HG02763 (cell line): ENCODE measurements around the gene FLT4.

ENCODE experiments used
- ATAC-seq: cut with Tn5 transposase; IDR thresholded peaks from one replicate; pipeline ENCODE4 v1.9.1; 2021; ENCODE audit warnings: mild to moderate bottlenecking, moderate library complexity; ENCODE audit not compliant: unreplicated experiment

Gene FLT4

DNA sequence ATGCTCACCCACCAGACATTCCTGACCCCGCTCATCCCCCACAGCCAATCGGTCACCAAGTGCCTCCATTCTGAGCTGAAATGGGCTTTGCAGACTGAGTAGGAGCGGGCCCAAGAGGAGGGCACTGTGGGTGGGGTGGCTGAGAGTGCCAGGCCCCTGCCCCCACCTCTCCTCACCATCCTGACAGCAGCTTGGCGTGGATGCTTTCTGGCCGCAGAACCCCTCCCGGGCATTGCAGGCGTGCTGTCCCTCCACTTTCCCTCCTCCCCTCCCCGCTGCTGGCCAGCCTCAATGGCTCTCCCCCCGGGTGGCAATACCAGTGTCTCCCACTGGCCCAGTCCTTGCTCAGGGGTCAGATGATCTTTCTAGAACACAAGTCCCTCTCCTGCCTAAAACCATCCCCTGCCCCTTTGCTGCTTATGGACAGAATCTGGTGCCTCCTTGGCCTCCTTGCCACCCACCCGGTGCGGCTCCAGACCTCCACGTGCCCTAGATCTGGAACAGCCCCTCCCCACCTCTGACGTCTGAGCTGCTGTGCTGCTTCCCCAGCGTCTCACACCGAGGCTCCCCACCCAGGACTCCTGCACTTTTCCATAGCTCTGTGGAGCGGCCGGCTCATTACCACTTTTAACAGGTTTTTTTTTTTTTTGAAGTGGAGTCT is 6.1 kb downstream of the FLT4 start:
- ATAC-seq: no peak

DNA sequence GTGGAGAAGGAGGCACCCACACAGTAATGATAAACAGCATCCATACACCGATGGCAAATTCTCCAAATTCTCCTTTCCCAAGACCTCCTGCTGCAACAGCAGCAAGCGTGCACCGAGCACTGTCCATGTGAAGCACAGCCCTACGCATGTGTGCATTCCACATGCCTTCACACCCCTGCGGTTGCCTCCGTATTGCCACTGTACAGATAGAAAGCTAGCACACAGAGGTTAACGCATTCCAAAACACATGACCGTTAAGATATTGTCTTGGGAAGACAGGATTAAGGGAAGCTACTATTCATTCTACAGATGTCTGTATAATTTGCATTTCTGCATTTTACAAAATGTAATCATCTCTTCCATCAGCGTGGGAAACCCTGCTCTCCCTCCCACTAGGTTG is 6.6 kb downstream of the FLT4 start:
- ATAC-seq: no peak

DNA sequence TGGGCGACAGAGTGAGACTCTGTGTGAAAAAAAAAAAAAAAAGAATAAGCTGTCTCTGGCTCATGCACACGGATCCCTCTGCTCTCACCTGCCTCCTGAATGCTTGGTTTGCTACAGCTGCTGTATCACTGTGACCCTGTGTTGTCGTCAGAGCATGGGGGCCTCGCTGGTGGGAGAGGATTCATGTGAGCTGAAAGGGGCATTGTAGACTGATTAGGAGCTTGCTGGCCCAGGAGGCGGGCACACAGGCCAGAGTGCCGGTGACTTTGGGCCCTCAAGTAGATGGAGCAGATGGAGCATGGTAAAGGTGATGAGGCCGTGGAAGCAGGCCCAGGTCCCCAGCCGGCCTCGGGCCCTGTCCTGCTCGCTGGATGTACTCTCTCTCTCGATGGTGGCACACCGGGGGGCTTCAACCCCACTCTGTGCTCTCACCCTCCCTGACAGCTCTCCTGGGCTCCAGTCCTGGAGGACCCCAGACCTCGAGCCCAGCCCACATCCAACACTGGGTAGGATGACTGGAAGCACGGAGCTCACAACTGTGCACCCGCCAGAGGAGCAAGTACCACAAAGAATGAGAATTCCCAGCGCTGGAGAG is 7.1 kb downstream of the FLT4 start:
- no peak for ATAC-seq

DNA sequence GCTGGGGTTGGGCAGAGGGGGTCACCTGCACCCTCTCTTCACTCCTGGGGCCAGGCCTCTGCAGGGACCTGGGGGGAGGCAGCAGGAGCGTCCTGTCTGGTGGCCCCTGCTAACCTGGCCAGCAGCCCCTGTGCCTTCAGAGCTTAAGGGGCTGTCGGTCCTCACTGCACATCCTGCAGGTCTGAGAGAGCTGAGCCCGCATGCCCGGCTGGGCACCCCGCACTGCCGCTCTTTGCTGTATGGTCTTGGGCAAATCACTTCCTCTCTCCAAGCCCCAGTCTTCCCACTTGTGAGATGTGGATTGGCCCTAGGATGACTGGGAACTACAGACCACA is 7.9 kb downstream of the FLT4 start:
- ATAC-seq: no peak

DNA sequence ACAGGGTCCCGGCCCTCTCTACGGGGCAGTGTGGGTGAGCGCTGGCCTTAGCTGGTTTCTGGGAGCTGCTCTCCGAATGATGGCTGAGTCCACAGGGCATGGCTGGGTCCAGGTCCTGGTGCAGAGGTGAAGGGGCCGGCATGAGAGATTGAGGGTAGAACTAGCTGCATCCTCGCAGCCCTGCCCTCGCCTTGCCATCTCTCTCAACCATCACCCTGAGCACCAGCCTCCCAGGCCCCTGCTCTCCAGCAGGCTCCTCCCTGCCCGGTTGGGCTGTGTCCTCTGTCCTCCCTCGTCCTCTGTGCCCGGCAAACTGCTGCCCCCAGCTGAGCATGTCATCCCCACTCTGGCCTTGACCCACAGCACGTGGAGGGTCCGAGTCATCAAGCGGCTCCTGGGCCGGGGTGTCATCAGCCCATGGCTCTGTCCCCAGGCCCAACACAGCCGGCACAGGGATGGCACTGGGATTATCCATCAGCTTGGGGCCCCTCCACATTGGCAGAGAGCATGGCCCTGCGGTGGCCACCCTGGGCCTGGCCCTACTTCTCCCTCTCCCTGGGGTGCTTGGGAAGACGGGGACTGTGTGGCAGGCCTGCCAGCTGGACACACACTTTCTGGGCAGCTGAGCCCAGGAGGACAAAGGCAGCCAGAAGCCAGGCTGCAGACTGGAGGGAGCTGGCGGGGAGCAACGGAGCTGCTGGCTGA is 8.4 kb downstream of the FLT4 start:
- ATAC-seq: no peak

DNA sequence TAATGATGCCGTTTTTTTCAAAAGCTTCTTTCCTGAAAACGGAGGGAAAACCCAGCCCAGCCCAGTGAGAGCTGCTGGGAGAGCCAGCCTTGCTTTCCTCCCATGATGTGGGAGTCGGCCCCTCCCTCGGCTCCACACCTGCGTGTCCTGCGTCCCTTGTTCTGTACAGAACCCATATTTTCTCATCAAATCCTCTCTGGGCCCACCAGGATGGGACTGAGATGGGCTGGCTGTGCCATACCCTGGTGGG is 8.9 kb downstream of the FLT4 start:
- ATAC-seq: no peak

DNA sequence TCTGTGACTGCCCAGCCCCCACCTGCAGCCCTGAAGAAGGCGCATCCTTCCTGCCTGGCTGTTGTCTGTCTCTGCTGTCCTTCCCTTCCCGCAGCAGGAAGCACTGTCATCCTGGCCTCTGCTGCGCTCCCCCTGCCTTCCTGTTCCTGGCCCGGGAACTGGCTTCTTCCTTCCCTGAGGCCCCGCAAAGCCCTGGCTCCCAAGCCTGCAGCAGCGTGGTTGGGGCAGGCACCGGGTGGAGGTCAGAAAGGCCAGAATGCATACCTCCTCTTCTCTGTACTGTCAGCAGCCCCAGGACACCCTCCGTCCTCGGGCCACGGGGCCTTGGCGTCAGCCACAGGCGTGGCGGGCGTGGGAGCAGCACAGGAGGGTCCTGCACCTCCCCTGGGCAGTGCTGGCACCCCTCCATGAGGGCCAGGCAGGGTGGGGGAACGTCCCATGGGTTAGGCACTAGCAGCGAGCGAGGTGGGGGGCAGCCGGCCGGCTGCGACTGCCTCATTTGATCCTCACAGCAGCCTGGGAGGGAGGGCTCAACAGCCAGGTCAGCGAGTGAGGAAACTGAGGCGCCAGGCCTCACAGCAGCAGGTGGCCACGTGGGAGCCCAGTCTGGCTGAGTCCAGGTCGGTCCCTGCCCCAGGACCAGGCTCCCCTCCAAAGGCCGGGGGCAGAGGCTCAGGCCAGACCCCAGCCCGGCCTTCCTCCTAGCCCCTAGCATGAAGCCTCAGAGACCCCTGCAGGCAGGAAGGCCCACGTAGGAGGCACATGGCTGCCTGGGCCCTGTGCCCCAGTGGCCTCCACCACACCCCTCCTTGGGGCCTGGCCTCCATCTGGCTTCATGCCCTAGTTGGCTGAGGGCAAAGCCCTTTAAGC is 9.4 kb downstream of the FLT4 start:
- no peak for ATAC-seq

DNA sequence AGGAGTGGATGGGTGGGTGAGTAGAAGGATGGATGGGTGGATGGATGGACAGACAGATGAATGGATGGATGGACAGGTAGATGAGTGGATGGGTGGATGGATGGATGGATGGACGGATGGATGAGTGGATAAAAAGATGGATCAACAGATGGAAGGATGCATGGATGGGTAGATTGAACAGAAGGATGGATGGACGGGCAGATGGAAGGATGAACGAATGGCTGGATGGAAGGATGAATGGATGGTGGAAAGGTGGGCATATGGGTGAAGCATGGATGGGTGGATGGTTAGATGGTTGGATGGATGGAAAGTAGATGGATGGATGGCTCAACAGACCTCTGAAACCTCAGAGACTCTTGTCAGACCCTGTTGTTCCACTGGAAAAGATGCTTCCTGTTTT is 10.1 kb downstream of the FLT4 start:
- no peak for ATAC-seq

DNA sequence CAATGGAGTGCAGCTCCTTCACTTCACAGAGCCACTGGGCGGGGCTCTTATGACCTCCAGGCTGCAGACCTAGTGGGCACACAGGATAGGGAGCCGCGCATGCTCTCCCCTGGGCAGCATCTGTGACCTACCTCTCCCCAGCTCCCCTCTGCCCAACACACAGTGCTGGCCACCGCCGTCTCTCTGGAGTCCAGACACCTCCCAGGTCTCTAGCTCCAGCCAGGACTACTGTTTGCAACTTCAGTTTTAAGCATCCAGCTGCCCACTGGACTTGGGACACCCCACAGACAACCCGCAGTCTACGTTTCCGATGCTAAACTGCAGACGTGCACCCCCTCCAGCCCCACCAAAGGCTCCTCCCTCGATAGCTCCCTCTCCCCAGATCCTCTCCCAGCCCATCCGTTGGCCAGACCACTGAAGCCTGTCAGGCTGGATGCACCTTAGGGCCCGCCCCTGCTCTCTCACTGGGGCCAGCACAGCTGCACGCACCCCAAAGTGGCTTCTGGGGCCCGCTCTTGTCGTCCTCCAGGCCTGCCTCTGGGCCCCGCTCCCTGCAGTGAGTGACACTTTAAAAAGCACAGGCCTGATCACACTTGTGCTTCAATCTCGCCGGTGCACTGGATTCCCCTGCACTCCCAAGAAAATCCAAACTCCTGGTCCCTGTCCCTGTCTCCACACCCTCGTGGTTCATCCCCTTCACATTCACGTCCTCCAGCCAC is 11.3 kb downstream of the FLT4 start:
- ATAC-seq: no peak

DNA sequence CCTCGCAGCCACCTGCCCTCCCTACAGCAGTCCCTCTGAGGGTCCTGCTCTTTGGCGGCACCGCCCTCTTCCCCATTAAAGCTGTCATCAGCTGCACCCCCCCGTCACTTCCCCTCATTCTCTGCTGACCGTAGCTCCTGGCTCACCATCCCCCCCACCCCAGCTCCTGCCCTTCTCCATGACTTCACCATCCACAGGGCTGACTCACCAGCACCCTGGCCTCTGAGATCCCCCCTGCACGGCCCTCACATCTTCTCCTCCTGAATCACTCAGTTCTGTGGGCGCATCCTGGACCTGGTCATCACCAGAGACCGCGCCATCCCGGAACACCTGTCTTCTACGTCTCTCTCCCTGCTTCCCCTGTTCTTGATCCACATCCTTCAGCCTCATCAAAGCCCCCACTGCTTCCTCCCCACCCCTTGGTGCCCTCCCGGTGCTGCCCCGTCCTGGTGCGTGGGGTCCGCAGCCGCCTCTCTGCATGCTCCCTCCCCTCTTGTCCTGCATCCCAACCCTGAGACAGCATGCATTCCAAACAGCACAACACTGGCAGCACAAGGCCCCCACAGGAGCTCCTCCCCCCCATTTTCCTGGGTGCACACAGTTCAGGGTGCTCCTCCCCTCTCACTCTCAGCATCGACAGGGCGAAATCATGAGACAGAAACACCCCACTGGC is 12.9 kb downstream of the FLT4 start:
- ATAC-seq: no peak

DNA sequence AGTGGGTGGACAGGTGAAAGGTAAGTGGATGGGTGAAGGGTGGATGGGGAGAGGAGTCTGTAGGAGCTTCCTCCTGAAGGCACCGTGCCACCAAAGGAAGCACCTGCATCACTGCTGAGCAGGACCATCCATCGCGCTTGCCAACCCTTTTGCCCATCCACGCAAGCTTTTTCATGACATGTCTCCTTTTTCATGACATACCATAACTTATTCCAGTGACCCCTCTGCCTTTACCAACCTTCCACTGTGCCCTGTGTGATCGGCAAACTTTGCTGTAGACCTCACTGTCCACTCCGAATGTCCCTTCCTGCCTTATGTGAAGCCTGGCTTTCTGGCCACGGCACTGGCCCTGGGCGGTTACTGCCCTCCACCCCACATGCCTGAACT is 13.4 kb downstream of the FLT4 start:
- ATAC-seq: no peak

DNA sequence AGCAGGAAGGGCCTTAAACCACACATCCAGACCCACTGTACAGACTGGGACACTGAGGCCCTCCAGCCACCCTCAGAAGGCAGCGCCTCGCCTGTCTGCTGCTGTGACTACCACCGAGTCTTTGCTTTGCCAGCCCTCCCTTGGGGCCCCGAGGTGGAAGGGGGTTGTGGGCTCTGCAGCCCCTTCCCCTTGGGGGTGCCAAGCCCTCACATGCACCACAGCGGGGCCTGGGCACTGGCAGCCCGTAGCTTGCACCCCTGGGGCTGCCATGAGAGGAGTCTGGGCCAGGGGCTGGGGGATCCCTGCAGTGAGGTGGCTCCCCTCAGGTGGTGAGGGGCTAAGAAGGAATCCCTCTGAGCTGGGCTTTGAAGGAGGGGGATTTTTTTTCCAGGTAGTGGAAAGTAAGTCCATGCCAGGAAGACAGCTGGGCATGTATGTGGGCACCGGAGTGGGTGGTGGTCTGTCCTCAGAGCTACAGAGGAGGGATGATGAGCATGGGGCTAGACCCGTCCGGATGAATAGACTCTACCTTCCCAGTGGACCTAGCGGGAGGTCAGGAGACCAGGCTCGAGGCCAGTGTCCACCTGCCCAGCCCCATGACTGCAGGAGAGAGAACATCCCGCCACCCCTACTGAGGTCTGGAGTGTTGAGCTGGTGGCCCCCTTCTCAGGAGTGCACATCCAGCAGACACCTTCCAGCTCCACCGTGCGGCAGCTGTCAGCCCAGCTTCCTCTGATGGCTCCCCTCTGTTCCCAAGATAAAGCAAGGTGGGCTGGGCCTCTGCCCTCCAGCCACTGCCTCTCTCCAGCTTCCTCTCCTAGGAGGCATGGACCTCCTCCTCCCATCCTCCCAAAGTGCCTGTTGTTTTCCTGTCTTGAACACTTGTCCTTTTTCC is 15.9 kb downstream of the FLT4 start:
- no peak for ATAC-seq

DNA sequence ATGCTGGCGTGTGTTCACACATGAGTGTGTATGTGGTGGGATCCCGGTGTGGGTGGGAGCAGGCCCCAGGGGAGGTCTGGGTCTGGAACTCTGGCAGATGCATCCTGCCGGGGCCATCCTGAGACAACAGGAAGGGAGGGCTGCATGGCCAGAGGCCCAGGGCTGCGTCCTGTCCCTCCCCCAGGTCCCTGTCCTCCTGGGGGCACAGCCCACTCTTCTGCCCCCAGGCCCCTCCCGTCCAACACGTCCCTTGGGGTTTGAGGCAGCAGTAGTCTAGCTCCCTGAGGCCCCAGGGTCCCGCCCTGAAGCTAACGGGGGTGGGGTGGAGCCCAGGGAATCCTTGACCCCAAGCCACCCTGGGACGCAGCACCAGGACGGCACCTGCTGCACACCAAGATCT is 16.6 kb downstream of the FLT4 start:
- ATAC-seq: no peak

DNA sequence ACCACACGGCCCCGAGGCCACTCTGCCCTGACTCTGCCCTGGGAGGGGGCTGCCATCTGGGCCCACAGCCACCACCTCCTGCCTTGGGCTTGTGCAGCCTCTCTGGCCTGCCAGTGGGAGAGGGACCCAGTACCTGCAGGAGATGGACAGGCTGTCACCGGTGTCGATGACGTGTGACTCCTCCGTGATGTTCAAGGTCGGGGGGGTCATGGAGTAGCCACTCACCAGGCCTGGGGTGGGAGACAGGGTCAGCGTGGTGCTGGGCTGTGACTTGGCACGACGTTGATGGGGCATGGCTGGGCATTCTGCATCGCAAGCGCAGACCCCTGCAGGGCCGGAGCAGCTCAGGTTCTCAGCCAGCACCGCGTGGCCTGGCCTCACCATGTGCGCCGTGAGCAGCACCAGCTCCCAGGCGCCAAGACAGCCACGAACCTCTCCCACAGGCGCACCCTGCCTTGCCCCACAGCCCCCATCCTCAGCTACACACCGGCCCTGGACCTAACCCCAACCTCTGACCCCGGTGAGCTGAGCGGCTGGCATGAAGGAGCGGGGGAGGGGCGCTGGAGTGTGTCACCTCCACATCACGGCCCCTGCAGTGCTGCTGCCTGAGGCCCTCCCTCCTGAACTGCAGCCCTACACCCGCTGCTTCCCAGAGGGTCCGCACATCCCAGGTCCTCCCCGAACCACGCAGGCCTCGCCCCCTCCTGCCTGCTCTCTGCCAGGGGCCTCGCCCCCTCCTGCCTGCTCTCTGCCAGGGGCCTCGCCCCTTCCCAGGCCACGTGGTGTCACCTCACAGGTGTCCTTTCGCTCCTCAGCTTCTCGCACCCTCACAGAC is 17.6 kb downstream of the FLT4 start:
- no peak for ATAC-seq

DNA sequence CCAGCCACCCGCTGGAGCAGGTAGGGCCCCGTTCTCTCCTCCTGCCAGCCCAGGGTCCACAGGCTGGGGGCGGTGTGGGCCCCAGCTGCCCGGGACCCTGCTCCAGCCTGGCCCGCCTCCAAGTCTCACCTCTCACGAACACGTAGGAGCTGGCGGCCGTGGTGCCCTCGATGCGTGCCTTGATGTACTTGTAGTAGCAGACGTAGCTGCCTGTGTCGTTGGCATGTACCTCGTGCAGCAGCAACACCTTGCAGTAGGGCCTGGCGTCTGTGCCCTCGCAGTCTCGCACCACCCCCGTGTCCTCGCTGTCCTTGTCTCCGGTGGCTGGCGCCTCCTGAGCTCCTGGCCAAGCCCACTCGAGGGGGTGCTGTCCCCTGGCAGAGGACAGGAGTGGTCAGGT is 19.0 kb downstream of the FLT4 start:
- no peak for ATAC-seq

DNA sequence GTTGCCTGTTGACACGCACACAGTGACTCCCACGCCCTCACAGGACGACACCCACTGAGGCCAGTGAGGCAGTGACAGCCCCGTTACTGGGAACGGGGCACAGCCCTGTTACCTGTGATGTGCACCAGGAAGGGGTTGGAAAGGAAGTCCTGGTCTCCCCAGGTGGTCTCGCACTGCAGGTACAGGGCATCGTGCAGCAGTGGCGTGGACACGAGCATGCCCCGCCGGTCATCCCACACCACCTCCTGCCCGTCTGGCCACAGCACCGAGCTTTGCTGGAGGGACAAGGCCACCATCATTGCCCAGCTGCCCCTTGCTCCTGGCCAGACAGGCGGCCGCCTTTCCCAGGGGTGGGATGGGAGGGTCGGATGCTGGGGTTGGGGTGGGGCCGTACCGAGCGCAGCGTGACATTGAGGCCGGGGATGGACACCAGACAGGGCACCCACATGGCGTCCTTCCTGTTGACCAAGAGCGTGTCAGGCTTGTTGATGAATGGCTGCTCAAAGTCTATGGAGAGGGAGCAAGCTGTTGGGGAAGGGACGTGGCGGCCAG is 19.5 kb downstream of the FLT4 start:
- ATAC-seq: no peak

DNA sequence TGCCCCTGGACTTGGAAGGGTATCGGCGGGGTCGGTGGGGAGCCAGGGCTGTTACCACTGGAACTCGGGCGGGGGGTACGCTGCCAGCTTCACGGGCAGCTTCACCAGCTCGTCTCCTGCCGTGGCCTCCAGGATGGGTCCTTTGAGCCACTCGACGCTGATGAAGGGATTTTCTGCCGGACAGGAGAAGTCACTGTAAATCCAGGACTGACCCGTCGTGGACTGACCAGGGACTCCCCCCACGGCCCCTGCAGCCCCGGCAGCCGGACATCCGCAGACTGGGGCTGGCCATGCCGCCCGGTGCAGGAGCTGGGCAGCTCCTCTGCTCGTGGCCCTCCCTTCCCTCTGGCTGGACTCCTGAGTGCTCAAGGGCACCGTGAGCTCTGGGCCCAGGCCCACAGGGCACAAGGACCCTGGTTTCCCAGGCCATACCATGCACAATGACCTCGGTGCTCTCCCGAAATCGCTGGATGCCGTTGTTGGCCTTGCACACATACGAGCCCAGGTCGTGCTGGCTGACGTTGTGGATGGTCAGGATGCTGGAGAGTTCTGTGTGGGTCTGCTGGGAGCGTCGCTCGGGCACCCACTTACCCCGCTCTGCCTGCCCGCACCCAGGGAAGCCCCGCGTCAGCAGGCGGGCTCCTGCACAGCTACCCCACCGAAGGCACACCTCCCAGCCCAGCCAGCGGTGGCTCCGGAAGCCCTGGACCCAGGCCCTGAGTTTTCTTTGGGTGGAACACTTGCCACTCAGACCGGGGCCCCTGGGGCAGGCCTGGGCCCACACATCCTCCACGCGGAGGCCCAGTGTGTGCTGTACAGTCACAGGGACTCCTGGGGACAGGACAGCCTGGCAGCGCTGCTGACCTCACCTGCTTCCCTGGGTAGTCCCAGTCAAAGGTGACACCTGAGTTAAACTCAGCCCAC is 20.3 kb downstream of the FLT4 start:
- ATAC-seq: no peak

DNA sequence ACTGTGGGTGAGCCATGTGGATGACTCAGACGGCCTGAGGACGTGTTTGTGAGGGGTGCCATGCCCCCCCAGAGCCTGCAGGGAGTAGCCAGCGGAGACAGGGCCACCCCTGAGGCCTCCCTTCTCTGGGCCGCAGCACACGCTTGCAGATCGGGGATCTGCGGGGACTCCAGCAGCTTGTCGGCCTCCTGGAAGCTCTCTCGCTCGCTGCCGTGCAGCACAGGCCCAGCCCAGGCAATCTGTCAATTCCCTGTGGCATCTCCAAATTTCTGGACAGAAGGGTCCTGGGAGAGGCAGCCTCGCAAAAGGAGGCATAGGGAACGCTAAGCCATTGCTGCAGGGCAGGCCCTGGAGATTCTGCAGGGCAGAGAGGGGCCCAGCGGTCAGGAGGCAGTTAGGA is 21.2 kb downstream of the FLT4 start:
- no peak for ATAC-seq
